Dedifferentiated amniotic fluid mesenchymal stem cell (primary cell): ENCODE results near the gene RNASEH2A.

Experiments
- DNase-seq: peaks from one replicate; pipeline ENCODE4 v3.0.0-alpha.2; 2016; ENCODE audit errors: extremely low spot score

RNASEH2A gene

DNA sequence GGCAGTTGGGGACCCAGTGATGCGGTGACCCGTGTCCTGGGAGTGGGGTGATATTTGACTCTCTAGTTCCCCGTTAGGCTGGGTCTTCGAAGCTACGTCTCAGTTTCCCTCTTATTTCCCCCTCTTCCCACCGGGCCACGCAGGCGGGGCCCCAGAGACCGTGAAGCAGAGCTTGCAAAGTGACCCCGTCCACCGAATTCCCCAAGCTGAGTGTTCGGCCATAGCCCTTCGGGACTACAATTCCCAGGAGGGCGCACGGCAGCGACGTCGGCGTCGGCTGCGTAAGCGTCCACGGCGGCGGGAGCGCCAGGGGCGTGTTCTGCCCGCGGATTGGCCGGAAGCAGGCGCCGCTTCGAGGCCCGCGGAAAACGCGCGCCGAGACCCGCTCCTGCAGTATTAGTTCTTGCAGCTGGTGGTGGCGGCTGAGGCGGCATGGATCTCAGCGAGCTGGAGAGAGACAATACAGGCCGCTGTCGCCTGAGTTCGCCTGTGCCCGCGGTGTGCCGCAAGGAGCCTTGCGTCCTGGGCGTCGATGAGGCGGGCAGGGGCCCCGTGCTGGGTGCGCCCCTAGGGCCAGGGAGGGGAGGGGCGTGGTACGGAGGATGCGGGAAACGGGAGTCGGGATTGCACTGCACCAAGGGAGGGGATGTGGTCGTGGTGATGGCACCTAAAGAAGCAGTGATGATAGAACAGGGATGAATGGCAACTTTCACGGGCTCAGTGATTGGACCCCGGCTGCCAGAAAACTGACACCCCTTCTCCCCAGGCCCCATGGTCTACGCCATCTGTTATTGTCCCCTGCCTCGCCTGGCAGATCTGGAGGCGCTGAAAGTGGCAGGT is at the start of gene RNASEH2A:
Gene RNASEH2A, plus strand, starts transcription at position 343 of the 840 bp plus-strand sequence. Its CDS starts 90 bp downstream, at position 433.
- DNase-seq, result peak; percentile 82

DNA sequence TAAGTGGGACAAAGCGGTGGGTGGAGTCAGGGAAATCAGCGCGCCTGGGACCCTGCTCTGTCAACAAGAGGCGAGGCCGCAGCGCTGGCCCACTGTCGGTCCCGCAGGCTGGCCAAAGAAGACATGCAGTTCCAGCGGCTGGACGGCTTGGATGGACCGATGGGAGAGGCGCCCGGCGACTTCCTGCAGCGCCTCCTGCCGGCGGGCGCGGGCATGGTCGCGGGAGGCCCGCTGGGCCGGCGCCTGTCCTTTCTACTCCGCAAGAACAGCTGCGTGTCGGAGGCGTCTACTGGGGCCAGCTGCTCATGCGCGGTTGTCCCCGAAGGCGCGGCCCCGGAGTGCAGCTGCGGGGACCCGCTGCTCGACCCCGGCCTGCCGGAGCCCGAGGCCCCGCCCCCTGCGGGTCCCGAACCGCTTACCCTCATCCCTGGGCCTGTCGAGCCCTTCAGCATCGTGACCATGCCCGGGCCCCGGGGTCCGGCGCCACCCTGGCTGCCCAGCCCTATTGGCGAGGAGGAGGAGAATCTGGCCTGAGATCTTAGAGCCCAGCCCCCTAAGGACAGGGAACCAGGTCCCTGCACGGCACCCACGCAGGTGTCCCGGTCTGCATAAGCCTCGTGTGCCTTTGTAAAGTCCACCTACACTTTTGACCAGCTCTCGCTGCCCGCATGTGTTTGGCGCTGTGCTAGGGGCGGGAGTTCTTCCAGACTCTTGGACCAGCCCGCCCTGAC is 48.7 kb upstream of the RNASEH2A start:
- no peak for DNase-seq

DNA sequence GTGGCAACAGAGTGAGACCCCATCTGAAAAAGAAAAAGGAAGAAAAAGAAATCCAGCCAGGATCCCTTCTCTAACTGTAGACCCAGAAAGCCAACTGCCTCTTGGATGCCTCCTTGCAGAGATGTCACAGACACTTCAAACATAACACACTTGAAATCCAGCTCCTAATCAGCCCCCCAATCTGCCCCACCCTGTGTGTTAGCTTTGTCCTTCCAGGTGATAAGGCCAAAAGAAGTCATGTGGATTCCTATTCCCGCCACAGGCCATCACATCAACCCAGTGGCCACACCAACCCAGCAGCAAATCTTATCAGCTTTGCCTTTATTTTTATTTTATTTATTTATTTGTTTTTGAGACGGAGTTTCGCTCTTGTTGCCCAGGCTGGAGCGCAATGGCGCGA is 46.7 kb upstream of the RNASEH2A start:
- DNase-seq, result no peak

DNA sequence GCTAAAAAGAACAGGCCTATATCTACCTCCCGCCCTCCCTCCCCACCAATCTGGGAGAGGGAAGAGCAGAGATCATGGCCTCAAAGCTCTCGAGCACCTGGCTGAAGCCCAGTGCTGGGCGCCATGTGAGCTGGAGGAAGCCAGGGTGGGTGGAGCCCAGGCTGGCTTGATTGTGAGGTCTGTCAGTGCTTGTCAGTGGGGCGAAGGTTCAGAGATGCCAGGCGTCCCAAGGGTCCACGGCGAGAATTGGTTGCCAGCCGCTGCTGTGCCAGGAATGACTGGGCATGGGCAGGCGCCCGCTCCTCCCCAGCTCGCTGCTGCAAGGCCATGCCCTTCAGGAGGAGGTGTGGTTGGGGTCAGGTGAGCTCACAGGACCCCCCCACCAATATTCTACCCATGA is 43.3 kb upstream of the RNASEH2A start:
- no peak for DNase-seq

DNA sequence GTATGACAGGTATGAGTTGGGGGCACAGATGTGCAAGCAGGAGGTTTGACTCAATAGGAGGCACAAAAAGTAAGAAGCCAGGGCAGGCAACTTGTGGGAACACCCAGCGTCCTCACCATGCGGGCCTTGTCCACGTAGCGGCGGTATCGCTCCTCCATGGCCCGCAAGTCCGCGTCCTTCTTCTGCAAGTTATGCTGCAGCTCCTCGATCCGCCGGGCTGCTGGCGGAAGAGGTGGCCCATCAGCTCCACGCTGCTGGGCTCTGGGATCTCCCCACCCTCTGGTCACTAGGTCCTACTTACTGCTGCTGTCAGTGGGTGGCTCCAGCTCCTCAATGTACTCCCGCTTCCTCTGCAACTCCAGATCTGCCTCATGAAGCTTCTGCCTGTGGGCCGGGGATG is 41.7 kb upstream of the RNASEH2A start:
- no peak for DNase-seq

DNA sequence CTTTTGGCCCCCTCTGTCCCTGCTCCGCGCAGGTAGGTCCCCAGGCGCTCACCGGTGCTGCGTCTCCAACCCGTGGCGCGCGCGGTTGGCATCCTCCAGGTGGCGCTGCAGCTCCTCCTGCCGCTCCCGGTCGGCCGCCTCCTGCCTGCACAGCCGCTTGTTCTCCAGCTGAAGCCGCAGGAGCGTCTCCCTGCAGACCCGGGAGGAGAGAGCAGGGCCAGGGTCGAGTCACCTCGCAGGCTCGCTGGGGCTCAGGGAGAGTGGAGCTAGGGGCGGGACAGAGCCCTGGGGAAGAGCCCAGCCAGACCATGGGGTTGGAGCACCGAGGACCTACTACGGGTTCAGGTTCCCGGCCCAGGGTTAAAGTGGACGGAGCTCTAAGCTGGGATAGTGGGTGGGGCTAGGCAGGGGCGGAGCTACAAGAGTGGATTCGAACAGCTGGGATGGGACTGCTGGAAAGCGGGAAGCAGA is 40.3 kb upstream of the RNASEH2A start:
- peak; percentile 48 for DNase-seq

DNA sequence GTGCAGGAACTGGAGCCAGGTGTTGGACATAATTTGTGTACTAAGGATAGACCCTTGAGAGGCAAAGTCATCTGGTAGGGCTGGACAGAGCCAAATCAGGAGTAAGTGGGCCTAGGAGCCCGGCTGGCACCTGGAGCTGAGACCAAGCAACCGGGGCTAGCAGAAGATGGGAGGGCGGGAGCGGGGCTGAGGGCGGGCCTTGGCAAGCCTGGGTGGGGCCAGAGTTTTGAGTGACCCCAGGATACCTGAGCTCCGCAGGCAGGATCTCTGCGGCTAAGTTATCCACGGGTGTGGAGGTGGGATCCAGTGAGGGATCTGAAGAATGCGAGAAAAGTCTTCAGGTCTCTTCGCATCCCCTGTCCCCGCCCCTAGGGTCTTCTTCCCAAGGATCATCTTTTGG is 39.2 kb upstream of the RNASEH2A start:
- DNase-seq, result no peak

DNA sequence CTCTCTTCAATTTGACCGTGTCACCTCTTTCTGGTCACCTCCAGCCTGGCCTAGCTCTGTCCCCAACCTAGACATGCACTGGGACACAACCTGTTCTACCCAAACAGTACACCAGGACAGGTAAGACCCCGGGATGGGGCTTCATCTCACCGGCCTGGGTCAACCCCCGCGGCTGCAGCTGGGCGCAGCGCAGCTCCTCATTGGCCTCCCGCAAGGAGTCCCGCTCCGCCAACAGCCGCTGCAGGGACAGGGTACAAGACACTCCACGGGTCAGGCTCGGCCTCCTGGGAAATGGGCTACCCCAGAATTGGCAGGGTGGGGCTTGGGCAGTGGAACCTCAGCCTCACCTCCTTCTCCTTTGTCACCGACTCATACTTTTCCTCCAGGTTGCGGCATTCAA is 38.7 kb upstream of the RNASEH2A start:
- no peak for DNase-seq

DNA sequence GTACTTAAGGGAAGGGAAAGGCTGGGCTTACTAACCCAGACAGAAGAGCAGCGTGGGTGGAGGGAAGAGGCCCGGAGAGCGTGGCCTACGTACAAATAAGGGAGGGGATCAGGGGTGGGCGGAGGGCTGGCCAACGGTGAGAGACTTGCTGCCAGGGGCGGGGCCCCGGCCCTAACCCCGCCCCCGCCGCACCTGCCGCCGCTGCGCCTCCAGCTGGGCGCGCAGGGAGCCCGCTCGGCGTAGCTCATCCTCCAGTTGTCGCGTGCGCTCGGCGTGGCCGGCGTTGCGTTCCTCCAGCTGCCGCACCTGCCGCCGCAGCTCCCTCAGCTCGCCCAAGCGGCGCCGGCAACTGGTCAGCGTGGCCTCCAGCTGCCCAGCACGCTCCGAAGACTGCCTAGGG is 36.7 kb upstream of the RNASEH2A start:
- DNase-seq, result no peak

DNA sequence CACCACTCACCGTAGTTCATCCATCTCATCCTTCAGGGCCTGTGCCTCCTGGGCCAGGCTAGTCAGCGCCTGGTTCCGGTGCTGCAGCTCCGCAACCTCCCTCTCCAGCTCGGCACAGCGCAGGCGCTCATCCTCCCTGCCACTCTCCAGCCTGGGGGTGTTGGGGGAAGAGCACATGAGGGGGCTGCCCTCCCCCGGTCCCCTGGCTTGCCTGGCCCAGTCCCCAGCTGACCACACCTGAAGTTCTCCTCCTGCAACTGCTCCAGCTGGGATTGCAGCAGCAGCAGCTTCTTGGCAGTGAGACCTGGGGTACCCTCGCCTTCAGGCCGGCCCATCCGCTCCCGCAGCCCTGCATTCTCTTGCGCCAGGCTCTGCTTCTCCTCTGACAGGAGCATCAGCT is 35.5 kb upstream of the RNASEH2A start:
- DNase-seq, result no peak

DNA sequence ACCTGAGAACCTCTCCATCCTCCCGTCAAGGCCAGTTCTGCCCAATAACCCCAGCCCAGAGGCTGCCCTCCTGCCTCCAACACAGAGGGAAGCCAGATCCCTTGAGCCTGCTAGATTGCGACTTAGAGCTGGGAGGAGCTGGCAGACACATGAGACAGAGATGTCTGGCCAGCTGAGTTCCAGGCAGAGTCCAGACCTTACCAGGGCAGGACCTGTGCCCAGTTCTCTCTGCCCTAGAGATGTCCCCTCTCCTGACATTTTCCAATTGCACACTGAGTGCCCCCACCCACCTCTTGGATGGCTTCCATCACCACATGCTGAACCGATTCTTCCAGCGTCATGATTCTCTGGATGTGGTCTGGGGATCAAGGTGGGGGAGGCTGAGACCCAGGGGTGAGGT is 34.1 kb upstream of the RNASEH2A start:
- no peak for DNase-seq

DNA sequence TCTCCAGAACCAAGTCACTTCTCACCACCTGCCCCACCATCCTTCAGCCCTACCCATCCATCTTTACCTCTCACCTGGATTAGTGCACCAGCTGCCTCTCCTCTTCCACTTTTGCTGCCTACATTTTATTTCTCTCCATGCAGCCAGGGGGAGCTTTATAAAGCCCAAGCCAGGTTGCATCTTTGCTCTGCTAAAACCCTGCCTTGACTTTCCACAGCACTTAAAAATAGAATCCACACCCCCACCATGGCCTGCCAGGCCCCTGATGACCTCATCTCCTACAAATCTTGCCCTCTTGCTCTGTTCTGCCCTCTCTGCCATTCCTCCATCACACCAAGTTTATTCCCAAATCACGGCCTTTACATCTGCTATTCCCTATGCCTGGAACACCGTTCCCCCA is 32.8 kb upstream of the RNASEH2A start:
- no peak for DNase-seq

DNA sequence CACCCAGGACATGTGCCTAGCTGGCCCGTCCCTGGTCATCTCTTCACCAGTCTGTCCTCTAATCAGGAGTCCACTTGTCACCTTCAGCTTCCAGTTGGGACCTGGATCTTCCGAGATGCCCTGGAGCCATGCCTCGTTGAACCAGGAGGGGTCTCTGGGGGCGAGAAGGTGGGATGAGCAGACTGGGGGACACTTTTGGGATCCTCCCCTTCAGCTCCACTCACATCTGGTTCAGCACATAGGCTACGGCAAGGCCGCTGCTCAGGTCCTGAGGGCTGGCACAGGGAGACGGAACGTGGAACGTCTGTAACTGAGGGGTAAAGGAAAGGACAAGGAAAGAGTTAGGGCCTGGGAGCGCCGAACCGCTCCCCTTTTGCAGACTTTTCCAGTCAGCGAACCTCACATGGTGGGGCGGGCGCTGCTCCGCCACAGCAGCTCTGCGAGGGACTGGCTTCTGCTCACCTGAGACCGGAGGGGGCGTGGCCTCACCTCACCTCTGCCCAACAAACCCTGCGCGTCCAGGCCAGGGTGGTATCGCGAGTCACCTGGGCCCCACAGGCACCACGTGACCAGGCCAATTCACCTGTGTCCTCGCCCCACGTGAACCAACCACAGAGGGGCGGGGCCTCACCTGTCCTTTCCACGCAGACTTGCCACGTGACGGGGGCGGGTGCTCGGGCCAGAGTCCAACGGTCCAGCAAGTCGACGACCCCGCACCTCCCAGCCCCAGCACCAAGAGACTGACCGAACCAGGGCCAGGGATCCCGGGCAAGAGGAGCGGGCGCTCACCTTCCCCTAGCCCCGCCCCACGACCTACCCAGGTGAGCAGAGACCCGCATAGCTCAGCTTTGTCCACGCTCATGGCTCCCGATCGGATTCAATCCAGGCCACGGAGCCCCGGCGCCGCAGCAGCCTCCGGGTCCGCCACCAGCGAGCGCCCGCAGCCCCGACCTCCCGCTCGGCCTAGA is 31.5 kb upstream of the RNASEH2A start, which contains the start of gene HOOK2:
Gene HOOK2, minus strand, starts transcription at position 965 of the 968 bp plus-strand sequence. Its CDS starts 103 bp downstream, at position 862.
- DNase-seq, result no peak

DNA sequence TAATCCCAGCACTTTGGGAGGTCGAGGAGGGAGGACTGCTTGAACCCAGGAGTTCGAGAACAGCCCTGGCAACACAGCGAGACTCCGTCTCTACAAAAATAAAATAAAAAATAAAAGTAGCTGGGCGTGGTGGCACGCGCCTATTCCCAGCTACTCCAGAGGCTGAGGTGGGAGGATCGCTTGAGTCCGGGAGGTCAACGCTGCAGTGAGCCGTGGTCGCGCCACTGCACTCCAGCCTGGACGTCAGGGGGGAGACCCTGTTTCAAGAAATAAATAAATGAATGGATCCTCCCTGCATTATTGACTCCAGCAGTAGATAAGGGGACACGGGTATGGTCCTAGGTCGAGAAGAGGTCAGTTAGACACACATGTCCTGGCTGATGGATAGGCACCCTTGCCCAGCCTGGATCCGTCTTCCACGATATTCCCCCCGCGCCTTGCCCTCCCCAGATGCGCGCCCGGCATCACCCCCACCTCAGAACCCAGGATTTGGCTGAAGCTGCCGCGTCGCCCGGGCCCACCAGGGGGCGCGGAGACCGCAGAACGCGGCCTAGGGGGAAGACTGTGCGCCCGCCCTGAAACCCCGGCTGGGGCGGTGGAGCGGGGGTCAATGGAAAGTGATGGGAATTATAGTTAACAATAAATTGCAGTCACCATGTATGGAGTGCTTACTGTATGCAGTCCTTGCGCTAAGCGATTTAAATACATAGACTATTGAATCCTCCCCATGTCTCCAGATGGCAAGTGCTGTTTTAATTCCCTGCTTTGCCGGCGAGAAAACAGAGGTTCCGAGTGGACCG is 29.0 kb upstream of the RNASEH2A start:
- DNase-seq, result peak; percentile 63

DNA sequence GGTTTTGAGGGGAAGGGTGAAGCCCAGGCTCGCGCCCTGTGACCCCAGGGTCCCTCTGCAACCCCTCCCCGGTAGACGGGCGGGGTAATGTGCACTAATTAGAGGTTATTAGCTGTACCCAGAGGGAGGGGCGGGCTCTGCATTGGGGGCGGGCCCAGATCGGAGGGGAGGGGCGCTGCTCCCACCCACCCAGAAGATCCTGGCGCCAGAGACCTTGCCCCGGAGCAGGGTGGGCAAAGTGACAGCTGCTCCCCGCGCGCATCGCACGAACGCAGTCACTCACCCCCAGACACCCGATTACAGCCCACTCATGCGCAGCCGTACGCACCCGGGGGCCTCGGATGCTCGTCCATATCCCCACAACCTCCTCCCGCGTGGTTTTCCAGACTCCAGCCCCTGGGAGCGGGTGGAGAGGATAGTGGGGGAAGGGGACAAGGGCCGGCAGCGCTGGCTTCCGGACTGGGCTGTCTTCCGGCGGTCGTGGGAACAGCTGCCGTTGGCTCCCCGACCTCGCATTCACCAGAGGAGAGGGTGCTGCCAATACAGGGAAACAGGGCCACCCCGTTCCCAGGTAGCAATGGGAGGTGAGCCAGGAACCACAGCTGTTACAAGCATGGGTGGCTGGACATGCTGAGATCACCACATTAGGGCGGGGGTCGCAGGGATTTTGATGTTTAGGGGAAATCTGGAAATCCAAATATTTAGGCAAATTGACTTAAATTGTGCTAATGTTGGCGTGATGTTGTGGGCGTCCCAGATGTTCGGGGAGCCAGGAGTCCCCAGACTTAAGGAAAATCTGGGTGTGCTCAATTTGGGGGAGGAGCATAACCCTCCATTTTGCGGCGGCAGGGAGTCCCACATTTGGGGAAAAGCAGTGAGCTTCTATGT is 28.1 kb upstream of the RNASEH2A start:
- DNase-seq, result peak; percentile 59

DNA sequence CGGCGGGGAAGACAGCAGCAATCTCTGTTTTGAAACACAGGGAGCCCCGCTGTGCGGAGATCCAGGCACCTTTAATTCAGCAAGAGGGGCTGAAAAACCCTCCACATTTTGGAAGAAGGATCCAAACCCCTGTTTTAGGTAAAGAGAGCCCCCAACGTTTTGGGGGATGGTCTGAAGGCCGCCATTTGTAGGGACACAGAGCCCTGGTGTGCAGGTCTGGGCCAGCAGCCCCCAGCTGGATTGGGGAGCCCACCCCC is 27.6 kb upstream of the RNASEH2A start:
- no peak for DNase-seq

DNA sequence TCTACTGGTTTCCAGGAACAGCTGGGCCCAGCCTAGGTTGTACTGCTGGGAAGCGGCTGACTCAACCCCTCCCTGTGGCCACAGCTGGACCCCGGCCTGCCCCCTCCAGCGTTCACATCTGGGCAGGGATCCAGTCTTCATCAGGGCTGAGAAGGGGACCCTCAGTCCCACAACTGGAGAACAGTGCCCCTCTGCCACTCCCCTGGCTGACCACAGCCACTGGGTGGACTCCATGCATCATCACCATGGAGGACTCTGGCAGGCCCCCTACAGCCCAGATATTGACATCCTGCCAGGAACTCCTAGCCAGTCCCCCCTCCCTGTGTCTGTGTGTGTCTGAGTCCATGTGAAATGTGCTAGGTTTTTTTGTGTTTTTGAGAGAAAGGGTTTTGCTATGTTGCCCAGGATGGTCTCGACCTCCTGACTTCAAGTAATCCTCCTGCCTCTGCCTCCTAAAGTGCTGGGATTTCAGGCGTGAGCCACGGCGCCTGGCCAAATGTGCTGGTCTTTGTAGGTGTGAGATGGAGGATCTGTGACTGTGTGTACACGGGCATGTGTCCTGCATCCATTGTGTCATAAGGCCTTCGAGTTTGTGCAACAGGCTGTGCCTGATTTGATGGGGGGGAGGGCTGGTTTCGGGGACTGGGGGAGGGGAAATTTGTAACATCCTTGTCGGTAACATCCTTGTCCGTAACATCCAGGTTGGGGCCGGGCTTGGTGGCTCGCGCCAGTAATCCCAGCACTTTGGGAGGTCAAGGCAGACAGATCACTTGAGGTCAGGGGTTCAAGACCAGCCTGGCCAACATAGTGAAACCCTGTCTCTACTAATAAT is 27.0 kb upstream of the RNASEH2A start:
- peak; percentile 53 for DNase-seq

DNA sequence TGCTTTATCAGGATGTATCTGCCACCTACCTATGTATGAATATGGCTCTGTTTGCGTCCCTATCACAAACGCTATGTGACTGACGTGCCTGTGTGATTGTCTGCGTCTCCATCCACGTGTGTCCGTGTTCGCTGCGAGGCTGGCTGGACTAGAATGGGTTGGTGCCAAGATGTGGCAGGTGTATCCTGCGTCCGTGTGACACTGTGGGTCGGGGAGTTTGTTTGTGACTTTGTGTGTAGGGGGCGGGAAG is 24.3 kb upstream of the RNASEH2A start:
- no peak for DNase-seq

DNA sequence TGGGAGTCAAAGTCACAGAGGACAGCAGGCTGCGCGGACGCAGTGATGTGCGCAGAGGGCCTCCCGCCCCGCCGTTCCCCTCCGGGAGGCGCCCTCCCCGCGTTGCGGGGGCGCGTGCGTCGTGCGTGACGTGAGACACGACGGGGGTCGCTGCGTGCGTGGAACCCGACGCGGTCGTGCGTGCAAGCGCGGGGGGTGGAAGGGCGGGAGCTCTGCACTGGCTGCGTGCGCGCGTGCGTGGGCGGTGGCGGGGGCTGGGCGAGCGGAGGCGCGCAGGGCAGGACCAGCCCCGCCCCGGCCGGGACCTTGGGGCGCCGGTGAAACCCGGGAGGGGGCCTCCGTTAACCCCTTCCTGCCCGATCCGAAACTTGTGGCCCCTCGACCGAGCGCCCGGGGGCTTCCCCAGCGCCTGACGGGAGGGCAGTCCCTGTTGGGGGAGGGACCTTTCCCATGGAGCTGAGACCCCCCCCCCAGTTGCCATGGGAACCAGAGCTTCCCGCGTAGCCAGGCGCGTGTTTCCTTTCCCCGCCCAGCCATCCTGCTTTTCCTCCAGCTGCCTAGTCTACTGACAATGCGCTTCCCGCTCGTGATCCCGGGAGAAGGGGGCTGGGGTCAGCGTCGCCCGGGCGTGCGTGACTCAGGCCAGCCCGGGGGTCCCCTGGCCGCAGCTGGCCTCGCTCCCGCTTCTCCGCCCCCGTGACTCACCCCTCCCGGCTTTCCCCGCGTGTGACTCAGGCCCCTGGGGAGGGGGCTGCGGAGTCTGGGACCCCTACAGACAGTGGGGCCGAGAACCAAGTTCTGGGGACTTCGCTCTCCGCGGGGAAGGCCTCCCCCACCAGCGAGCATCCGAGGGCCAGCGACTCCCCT is 23.7 kb upstream of the RNASEH2A start:
- peak; percentile 47 for DNase-seq
